ENCODE measurements around the gene PPP1R12B. TPM values are rescaled to one million over a fixed set of nuclear protein-coding genes. Genes with fewer than 3 reads are reported as not detected.
A peak's percentile ranks its signal among the peaks of the same experiment; 100 is the strongest.
"Not testable (repeated sequence)": the region's sequence is repeated elsewhere in the genome, so short reads cannot be mapped to it uniquely, and the experiment has no call there.

Gene PPP1R12B
- total and polyA plus RNA-seq, 2 experiments from 2014 or later, result 13.2 to 13.8 TPM

- H3K9me3 Mint-ChIP-seq; H3K79me2 ChIP-seq (replicated peaks; ENCODE audit: insufficient read depth); H3K4me3 ChIP-seq; H4K20me1 ChIP-seq (replicated peaks; ENCODE audit: insufficient read depth); H3K27me3 ChIP-seq (ENCODE audit: insufficient read depth); H3K27ac ChIP-seq (ENCODE audit: low read depth); H3K4me2 ChIP-seq; H3K4me3 Mint-ChIP-seq; H3K27me3 Mint-ChIP-seq (ENCODE audit: insufficient read depth, low read depth, poor library complexity); H3K27ac Mint-ChIP-seq; H3K4me1 ChIP-seq (ENCODE audit: insufficient read depth); H3K9me2 ChIP-seq (ENCODE audit: insufficient read depth); H3K36me3 ChIP-seq (ENCODE audit: insufficient read depth); H3K36me3 Mint-ChIP-seq (ENCODE audit: low read depth); DNase-seq (ENCODE audit: low spot score); ATAC-seq; H3F3A ChIP-seq (replicated peaks; ENCODE audit: low read depth); H2AFZ ChIP-seq: not testable (repeated sequence)
- peaks cover 12% of the 10 kb centered on the region for H3K4me1 Mint-ChIP-seq
Observed at GRCh38 chr1:202488178-202488649, 139.7 kb downstream of the PPP1R12B start.

GRCh38 chr1:202489101-202489500, 140.6 kb downstream of the PPP1R12B start:
- H3K9me3 Mint-ChIP-seq; H3K9me2 ChIP-seq (ENCODE audit: insufficient read depth); ATAC-seq; H3K36me3 ChIP-seq (ENCODE audit: insufficient read depth); H3K27ac Mint-ChIP-seq; H3K79me2 ChIP-seq (replicated peaks; ENCODE audit: insufficient read depth); H3K36me3 Mint-ChIP-seq (ENCODE audit: low read depth); H3K4me3 ChIP-seq; H3K4me3 Mint-ChIP-seq; H3K4me1 Mint-ChIP-seq; H3K27me3 ChIP-seq (ENCODE audit: insufficient read depth); H2AFZ ChIP-seq; H3K27me3 Mint-ChIP-seq (ENCODE audit: insufficient read depth, low read depth, poor library complexity); DNase-seq (ENCODE audit: low spot score); H3K4me2 ChIP-seq; H3F3A ChIP-seq (replicated peaks; ENCODE audit: low read depth); H3K4me1 ChIP-seq (ENCODE audit: insufficient read depth); H4K20me1 ChIP-seq (replicated peaks; ENCODE audit: insufficient read depth); H3K27ac ChIP-seq (ENCODE audit: low read depth): not testable (repeated sequence)

GRCh38 chr1:202493112-202493511, 144.6 kb downstream of the PPP1R12B start:
- H3K4me1 ChIP-seq (ENCODE audit: insufficient read depth); H2AFZ ChIP-seq; H3K27ac ChIP-seq (ENCODE audit: low read depth); H3K9me3 Mint-ChIP-seq; H3K4me3 Mint-ChIP-seq; H3K27me3 Mint-ChIP-seq (ENCODE audit: insufficient read depth, low read depth, poor library complexity); H3K4me3 ChIP-seq; H3K36me3 ChIP-seq (ENCODE audit: insufficient read depth); H3K4me2 ChIP-seq; H3K9me2 ChIP-seq (ENCODE audit: insufficient read depth); H3K79me2 ChIP-seq (replicated peaks; ENCODE audit: insufficient read depth); H3F3A ChIP-seq (replicated peaks; ENCODE audit: low read depth); ATAC-seq; H3K27ac Mint-ChIP-seq; H3K27me3 ChIP-seq (ENCODE audit: insufficient read depth); H4K20me1 ChIP-seq (replicated peaks; ENCODE audit: insufficient read depth); DNase-seq (ENCODE audit: low spot score); H3K4me1 Mint-ChIP-seq: not testable (repeated sequence)
- peaks cover 11% of the 10 kb centered on the region; the same call in 2 of the 3 replicates for H3K36me3 Mint-ChIP-seq (ENCODE audit: low read depth)

- Histone ChIP-seq H3K4me2 (no peak overlapping the region), H3K9me2 (ENCODE audit: insufficient read depth) (no peaks in the 10 kb centered on the region), H4K20me1 (replicated peaks; ENCODE audit: insufficient read depth) (no peaks in the 10 kb centered on the region), H3K27me3 (ENCODE audit: insufficient read depth) (no peaks in the 10 kb centered on the region), H3K4me1 (ENCODE audit: insufficient read depth) (no peaks in the 10 kb centered on the region), H3F3A (replicated peaks; ENCODE audit: low read depth) (no peaks in the 10 kb centered on the region), H3K27ac (ENCODE audit: low read depth) (no peak overlapping the region), H2AFZ (no peak overlapping the region), H3K79me2 (replicated peaks; ENCODE audit: insufficient read depth) (no peaks in the 10 kb centered on the region), H3K4me3 (no peak overlapping the region), H3K36me3 (ENCODE audit: insufficient read depth) (no peaks in the 10 kb centered on the region; the same call in 1 of the 2 replicates)
- DNase-seq (ENCODE audit: low spot score) (peak; percentile 12), ATAC-seq (peak; percentile 43; the same call in 2 of the 3 replicates)
- Mint-ChIP-seq H3K27me3 (ENCODE audit: insufficient read depth, low read depth, poor library complexity) (no peaks in the 10 kb centered on the region), H3K9me3 (no peaks in the 10 kb centered on the region), H3K4me1 (no peaks in the 10 kb centered on the region; the same call in 2 of the 3 replicates), H3K36me3 (ENCODE audit: low read depth) (peaks cover 5% of the 10 kb centered on the region; the same call in 2 of the 3 replicates), H3K4me3 (no peak overlapping the region), H3K27ac (no peak overlapping the region)
- TF ChIP-seq ZNF462 (CRISPR knock-in tag; IDR thresholded peaks at IDR 0.05), result no peak
Observed at GRCh38 chr1:202498542-202498941, 150.0 kb downstream of the PPP1R12B start.
